Measurements from ENCODE around the gene ACAP2. TPM values are rescaled to one million over a fixed set of nuclear protein-coding genes. Genes with fewer than 3 reads are reported as not detected.

The ACAP2 gene
- polyA plus RNA-seq, 1 experiment, result 50.2 TPM

DNA sequence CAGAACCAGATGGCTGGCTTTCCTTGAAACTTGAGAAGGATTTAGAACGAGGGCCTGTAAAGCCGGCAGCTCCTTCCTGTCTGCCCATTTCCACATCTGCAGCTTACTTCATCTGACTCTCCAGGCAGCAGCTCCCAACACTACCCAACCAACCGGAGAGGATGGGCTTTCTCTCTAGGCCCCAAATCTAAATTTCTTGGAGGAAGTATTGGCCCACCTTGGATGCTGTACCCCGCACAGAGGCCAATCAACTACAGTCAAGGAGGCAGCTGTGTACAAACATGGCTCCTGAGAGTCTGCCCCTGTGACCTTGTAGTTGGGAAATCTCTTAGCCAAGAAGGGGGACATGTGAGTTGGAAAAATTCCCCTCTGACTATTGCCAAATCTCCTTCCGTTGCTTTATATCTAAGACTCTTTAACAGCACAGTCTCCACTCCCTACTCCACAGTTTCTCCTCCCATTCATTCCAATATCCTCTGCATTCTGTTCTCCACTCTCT, 8.0 kb upstream of the ACAP2 start:
- Histone ChIP-seq H3K27me3 (ENCODE audit: control insufficient read depth, insufficient read depth, low read length) (no peaks in the 10 kb centered on the region), H3K4me3 (ENCODE audit: low read depth, low read length) (peak overlapping the region; percentile 17), H3K27ac (ENCODE audit: low read depth, low read length) (peak overlapping the region; percentile 97), H3K9me3 (ENCODE audit: control insufficient read depth, insufficient read depth, low read length) (peaks cover 6% of the 10 kb centered on the region; the same call in 1 of the 2 replicates)
- ChIA-PET CTCF (interaction anchor here (1.0 to 1.8 kb wide), 2 partner anchors 72 to 179 kb away, joined by 3 to 6 read pairs; partner anchors contain the start of gene XXYLT1), POLR2A (interaction anchor here (0.9 to 1.6 kb wide), 4 partner anchors 9 to 765 kb away, joined by 3 to 14 read pairs (median 4); partner anchors contain the start of genes ACAP2 and FAM43A)
- TF ChIP-seq, protein P1, sequence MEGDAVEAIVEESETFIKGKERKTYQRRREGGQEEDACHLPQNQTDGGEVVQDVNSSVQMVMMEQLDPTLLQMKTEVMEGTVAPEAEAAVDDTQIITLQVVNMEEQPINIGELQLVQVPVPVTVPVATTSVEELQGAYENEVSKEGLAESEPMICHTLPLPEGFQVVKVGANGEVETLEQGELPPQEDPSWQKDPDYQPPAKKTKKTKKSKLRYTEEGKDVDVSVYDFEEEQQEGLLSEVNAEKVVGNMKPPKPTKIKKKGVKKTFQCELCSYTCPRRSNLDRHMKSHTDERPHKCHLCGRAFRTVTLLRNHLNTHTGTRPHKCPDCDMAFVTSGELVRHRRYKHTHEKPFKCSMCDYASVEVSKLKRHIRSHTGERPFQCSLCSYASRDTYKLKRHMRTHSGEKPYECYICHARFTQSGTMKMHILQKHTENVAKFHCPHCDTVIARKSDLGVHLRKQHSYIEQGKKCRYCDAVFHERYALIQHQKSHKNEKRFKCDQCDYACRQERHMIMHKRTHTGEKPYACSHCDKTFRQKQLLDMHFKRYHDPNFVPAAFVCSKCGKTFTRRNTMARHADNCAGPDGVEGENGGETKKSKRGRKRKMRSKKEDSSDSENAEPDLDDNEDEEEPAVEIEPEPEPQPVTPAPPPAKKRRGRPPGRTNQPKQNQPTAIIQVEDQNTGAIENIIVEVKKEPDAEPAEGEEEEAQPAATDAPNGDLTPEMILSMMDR (IDR thresholded peaks at IDR 0.05; ENCODE audit: low read depth, low read length), result no peak
- peak; percentile 85 for DNase-seq (ENCODE audit: low read depth, low spot score)

DNA sequence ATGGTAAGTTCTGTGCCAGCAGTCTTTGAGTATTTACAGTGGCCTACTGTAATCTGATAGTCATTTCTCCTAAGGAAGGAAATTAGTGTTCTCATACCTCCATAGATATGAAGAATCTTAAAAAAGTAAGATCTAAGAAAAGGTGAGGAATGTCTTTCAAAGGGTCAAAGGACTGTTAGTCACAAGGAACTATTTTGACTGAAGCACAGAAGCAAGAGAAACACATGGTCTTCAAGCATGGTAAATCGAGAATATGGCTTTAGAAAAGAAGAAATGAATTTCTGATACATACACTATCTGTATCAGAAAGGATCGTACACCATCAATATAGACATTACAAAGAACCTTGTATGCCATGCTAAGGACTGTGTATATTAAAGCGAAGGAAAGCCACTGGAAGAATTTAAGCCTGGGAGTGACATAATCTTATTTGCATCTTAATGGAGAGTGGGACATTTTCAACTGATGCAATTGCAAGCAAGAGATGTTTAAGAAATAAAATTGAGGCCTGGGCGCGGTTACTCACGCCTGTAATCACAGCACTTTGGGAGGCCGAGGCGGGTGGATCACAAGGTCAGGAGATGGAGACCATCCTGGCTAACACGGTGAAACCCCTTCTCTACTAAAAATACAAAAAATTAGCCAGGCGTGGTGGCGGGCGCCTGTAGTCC, 5.5 kb upstream of the ACAP2 start:
- Histone ChIP-seq H3K4me3 (ENCODE audit: low read depth, low read length) (no peak overlapping the region), H3K27ac (ENCODE audit: low read depth, low read length) (no peak overlapping the region), H3K27me3 (ENCODE audit: control insufficient read depth, insufficient read depth, low read length) (no peaks in the 10 kb centered on the region), H3K9me3 (ENCODE audit: control insufficient read depth, insufficient read depth, low read length) (no peaks in the 10 kb centered on the region)
- ChIA-PET POLR2A (no interaction called here), CTCF (interaction anchor here (0.7 kb wide), 1 partner anchor 177 kb away, joined by 3 read pairs; the partner anchor contains the start of gene XXYLT1)
- no peak for DNase-seq (ENCODE audit: low read depth, low spot score)
- TF ChIP-seq, protein P1 (IDR thresholded peaks at IDR 0.05; ENCODE audit: low read depth, low read length), result no peak

DNA sequence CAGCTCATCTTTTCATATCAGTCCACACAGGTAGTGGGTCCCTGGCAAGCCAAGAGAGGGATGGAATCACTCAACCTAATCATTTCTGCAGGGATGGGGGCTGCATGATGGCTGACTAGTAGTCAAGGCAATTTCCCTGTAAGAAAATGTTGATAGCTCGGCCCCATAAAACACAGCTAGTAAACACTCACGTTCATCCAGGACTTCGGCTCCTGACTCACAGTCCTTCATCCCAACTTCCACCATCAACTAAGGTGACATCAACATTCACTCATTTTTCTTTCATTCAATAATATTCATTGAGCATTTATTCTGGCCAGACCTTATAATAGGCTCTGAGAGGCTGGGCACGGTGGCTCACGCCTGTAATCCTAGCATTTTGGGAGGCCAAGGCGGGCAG, 4.4 kb upstream of the ACAP2 start:
- Histone ChIP-seq H3K27ac (ENCODE audit: low read depth, low read length) (no peak overlapping the region), H3K27me3 (ENCODE audit: control insufficient read depth, insufficient read depth, low read length) (no peaks in the 10 kb centered on the region), H3K4me3 (ENCODE audit: low read depth, low read length) (no peak overlapping the region), H3K9me3 (ENCODE audit: control insufficient read depth, insufficient read depth, low read length) (no peaks in the 10 kb centered on the region; the same call in 1 of the 2 replicates)
- CTCF ChIA-PET, result no interaction called here
- TF ChIP-seq, protein P1 (IDR thresholded peaks at IDR 0.05; ENCODE audit: low read depth, low read length), result no peak
- no peak for DNase-seq (ENCODE audit: low read depth, low spot score)
- POLR2A ChIA-PET, result interaction anchor here (1.2 kb wide), 1 partner anchor 161 kb away, joined by 4 read pairs; no protein-coding TSS in a partner anchor

DNA sequence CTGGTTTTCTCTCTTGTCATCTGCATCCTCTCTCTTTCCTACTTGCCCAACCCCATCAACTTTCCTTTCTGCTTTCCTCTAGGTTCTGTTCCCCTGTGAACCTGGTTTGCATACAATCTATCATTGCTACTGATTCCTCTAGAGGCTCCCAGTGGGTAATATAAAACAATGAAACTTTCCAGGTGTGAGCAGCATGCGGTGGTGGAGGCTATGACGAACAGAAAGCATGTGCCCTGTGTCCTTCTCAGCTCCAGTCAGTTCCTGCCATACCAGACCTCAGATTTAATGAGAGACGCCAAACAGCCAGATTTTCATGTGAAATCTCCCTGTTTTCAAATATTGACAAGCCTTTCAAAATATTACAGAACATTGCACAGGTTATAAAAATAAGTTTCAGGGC, 3.5 kb upstream of the ACAP2 start:
- DNase-seq (ENCODE audit: low read depth, low spot score), result no peak
- no peaks in the 10 kb centered on the region; the same call in 1 of the 2 replicates for H3K9me3 ChIP-seq (ENCODE audit: control insufficient read depth, insufficient read depth, low read length)
- no peaks in the 10 kb centered on the region for H3K27me3 ChIP-seq (ENCODE audit: control insufficient read depth, insufficient read depth, low read length)
- no peak overlapping the region for H3K4me3 ChIP-seq (ENCODE audit: low read depth, low read length)
- ChIA-PET POLR2A (interaction anchor here (1.2 kb wide), 1 partner anchor 160 kb away, joined by 4 read pairs; no protein-coding TSS in a partner anchor), CTCF (no interaction called here)
- TF ChIP-seq, protein P1 (IDR thresholded peaks at IDR 0.05; ENCODE audit: low read depth, low read length), result no peak
- no peak overlapping the region for H3K27ac ChIP-seq (ENCODE audit: low read depth, low read length)

DNA sequence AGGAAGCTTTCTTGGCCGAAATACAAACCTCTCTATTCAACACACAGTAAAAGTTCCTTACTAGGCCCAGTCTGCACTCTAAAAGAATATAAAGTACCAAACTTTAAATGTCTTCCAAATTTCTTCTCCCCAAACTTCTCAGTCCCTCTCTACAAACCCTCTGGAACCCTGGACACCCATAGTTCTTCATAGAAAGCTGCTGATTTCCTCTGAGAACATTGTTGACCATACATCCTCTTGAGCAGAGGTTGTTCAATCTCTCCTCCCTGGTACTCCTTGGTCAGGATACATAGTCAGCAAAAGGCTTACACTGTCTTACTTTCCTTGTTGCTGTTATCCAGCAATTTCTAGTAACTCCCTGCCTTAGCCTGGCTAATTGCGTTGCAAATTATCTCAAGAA, 3.1 kb upstream of the ACAP2 start:
- H3K27me3 ChIP-seq (ENCODE audit: control insufficient read depth, insufficient read depth, low read length), result no peaks in the 10 kb centered on the region
- no peak for DNase-seq (ENCODE audit: low read depth, low spot score)
- TF ChIP-seq, protein P1 (IDR thresholded peaks at IDR 0.05; ENCODE audit: low read depth, low read length), result no peak
- POLR2A ChIA-PET, result no interaction called here
- H3K9me3 ChIP-seq (ENCODE audit: control insufficient read depth, insufficient read depth, low read length), result no peaks in the 10 kb centered on the region; the same call in 1 of the 2 replicates
- no peak overlapping the region for H3K4me3 ChIP-seq (ENCODE audit: low read depth, low read length)
- H3K27ac ChIP-seq (ENCODE audit: low read depth, low read length), result no peak overlapping the region
- CTCF ChIA-PET, result no interaction called here

Measured in AG04450 (cell line).